EH (cell line): ENCODE results near the gene CRHR1.

Experiments used
- DNase-seq: peaks from one replicate; pipeline ENCODE4 v3.0.0-alpha.2; 2015; ENCODE audit warnings: low read depth

The CRHR1 gene

GRCh38 chr17:45759761-45760160, 24.4 kb upstream of the CRHR1 start:
- DNase-seq, result no peak

DNA sequence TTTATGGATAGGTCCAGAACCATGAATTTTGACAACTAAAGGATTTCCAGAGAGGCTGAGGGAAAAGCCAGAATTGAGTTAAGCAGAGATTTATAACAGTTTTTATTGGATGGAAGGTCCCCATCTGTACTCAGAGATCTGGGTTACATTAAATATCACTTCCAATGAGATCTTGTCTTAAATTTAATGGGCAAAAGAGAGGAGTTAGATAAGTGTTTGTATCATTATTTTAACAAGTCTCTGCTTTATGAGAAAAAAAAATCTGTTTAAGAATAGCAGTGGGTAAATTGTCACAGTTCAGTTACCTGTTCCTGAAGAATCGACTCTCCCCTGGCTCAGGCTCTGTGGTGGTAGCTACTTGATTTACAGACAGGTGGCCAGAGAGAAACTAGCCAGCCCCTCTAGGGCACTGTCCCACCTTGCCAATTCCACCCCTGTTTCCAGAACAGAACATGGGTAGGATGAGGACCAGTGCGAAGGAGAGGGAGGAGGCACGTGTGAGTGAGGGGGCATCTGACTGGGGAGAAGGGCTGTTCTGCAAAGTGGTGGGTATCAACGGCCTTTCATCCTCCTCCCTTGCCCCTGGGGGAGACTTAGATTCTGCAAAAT, 22.1 kb upstream of the CRHR1 start:
- no peak for DNase-seq

- no peak for DNase-seq
Observed at GRCh38 chr17:45763182-45763581, 20.9 kb upstream of the CRHR1 start.

- DNase-seq, result no peak
Observed at GRCh38 chr17:45764479-45764878, 19.6 kb upstream of the CRHR1 start.

- peak; percentile 24 for DNase-seq
Observed at GRCh38 chr17:45768000-45768399, 16.1 kb upstream of the CRHR1 start.

- no peak for DNase-seq
Observed at GRCh38 chr17:45770632-45771270, 13.4 kb upstream of the CRHR1 start.

- no peak for DNase-seq
Observed at GRCh38 chr17:45771271-45771959, 12.7 kb upstream of the CRHR1 start.

DNA sequence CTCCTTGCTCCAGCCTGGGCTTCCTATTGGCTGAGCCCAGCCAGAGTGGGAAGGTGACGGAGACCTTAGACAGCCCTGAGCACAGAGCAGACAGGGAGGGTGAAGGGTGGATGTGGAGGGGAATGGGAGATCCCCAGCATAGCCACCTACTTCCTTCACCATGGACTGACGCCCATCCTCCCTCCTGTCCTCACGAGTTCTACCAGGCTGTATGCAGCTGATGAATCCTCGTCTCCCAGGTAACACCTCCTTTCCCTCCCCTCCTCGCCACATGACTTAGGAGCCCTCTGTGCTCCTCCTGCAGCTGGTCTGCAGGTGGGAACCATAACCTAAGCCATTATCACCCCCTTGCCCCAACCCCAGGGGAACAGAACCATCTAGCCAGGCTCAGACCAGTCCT, 9.0 kb upstream of the CRHR1 start:
- no peak for DNase-seq

- no peak for DNase-seq
Observed at GRCh38 chr17:45775576-45776011, 8.5 kb upstream of the CRHR1 start.

GRCh38 chr17:45776896-45777295, 7.2 kb upstream of the CRHR1 start:
- no peak for DNase-seq

DNA sequence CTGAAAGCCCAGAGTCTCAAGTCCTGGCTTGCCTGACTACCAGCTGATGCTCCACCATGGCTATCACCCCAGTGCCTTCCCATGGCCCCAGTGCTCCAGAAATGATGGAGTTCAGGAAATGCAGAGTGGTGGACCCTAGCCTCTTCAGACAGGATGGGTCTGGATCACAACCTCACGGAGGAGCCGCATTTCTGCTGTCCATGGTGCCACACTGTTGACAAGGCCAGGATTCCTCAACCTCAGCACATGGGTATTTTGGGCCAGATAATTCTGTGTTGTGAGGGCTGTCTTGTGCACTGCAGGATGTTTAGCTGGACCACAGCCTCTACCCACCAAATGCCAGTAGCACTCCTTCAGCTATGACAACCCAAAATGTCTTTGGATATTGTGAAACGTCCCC, 6.7 kb upstream of the CRHR1 start:
- DNase-seq, result no peak

DNA sequence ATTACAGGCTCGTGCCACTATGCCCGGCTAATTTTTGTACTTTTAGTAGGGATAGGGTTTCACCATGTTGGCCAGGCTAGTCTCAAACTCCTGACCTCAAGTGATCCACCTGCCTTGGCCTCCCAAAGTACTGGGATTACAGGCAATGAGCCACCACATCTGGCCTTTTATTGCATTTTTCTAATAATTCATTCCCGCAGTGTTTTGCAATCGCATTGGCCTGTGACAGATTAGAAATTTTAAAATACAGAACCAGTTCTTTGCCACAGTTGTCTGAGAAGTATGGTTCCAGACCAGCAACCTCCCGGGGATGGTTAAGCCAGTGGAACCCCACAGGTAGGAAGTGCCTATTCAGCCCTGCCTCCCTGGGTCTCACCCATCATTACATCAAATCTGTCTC, 3.2 kb upstream of the CRHR1 start:
- DNase-seq, result no peak

- no peak for DNase-seq
Observed at GRCh38 chr17:45782889-45783592, 1.1 kb upstream of the CRHR1 start.

- no peak for DNase-seq
Observed at GRCh38 chr17:45783593-45784292, 377 bp upstream of the CRHR1 start.

GRCh38 chr17:45784741-45785479, 790 bp downstream of the CRHR1 start:
- peak; percentile 21 for DNase-seq

- DNase-seq, result no peak
Observed at GRCh38 chr17:45785480-45786193, 1.5 kb downstream of the CRHR1 start.

DNA sequence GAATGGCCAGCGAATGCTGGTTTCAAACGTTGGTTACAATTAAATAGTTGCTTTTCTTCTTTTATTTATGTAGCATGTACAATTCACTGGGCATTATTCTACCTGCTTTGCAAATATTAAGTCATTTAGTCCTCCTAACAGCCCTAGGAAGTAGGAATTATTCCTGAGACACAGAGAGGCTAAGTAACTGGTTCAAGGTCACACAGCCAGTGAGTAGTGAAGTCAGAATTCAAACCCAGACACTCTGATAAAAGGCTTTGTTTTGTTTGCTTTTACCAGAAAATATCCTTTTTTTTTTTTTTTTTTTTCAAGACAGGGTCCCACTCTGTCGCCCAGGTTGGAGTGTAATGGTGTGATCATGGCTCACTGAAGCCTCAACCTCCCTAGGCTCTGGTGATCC, 2.2 kb downstream of the CRHR1 start:
- no peak for DNase-seq

DNA sequence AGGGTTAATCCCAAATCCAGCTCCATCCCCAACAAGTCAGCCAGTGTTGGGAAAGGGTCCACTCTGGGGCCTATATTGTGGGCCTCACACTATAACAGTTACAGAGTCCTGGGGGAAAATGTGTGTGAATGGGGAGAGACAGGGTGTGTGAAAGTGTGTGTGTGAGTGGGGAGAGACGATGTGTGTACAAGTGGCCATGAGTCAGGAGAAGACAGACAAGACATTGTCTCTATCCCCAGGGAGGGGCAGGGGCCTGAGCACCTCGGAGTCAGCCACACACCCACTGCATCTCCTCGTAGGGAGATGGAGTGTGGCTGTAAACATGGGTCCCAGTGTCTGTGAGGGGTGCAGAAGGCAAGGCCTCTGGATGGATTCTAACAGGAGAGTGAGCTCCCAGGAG, 2.9 kb downstream of the CRHR1 start:
- no peak for DNase-seq

- DNase-seq, result no peak
Observed at GRCh38 chr17:45787656-45788055, 3.5 kb downstream of the CRHR1 start.

DNA sequence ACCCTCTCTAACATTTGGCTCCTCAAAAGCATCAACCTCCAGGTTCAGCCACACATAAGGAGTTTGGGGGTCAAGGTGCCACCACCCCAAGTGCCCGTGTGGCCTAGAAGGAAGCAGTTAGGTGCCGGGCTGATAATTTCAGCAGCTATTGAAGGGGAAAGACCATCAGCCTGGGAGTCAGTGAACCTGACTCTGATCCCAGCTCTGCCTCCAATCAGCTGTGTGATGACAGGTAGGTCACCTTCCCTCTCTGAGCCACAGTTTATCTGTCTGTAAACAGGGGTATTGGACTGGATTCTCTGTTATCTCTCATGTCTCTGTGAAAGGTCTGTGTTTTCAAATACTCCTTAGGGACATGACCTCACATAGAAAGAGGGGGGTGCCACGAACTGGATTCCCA, 3.9 kb downstream of the CRHR1 start:
- no peak for DNase-seq

DNA sequence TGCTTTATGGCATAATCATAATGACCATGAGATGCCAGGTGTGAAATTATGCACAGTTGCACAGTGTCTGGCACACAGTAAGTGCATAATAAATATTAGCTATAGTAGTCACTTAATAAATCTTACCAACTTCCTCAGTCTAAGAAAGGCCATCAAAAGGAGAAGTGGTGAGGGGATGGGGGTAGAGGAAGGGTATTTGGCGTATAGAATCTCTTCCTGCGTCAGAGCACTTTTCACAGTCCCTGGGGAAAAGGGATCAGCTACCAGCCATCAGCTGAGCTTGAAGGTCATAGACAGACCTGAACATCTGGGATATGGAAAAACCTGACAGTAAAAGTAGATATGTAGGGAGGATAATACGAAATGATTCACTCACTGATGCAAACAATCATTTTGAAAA, 5.8 kb downstream of the CRHR1 start:
- DNase-seq, result no peak
